GM23338 (cell line): Measurements from ENCODE around the gene CCBE1.

Source experiments
- CREB1 ChIP-seq: fragments of 250-450 bp; sonication (Bioruptor Pico); IDR thresholded peaks from 2 replicates; pipeline ENCODE4 v1.5.0; 2020; ENCODE audit warnings: low read depth, mild to moderate bottlenecking, moderate library complexity
- EZH2 ChIP-seq: fragments of 200-600 bp; sonication (generic); IDR thresholded peaks from one replicate; pipeline ENCODE4 v1.8.0; 2017; ENCODE audit warnings: antibody characterized with exemption, mild to moderate bottlenecking, low read depth; ENCODE audit not compliant: unreplicated experiment
- EZH2phosphoT487 ChIP-seq: fragments of 200-600 bp; sonication (generic); IDR thresholded peaks from one replicate; pipeline ENCODE4 v1.8.1; 2018; ENCODE audit warnings: antibody characterized with exemption; ENCODE audit not compliant: unreplicated experiment
- JUNB ChIP-seq: IDR thresholded peaks from one replicate; pipeline ENCODE4 v1.6.1; 2016; ENCODE audit warnings: antibody characterized with exemption; ENCODE audit not compliant: unreplicated experiment
- POLR2AphosphoS5 ChIP-seq: IDR thresholded peaks from 2 replicates; pipeline ENCODE4 v1.6.1; 2016; ENCODE audit warnings: antibody characterized with exemption, low read depth
- STAT1 ChIP-seq: IDR thresholded peaks from one replicate; pipeline ENCODE4 v1.6.1; 2016; ENCODE audit warnings: antibody characterized with exemption; ENCODE audit not compliant: unreplicated experiment
- ZNF114 ChIP-seq: fragments of 250-450 bp; sonication (Bioruptor Pico); IDR thresholded peaks from 2 replicates; pipeline ENCODE4 v1.5.0; 2020; ENCODE audit warnings: mild to moderate bottlenecking, moderate library complexity
- TF ChIP-seq, protein P1 (sequence below): IDR thresholded peaks from one replicate; pipeline ENCODE4 v1.6.1; 2018; ENCODE audit warnings: antibody characterized with exemption; ENCODE audit not compliant: unreplicated experiment
- TF ChIP-seq, protein P2 (sequence below), 2 experiments: fragments of 200-600 bp in 1 of 2; sonication (generic) in 1 of 2; conservative IDR thresholded peaks; 2 replicates each; pipeline versions ENCODE4 v1.5.1 to v1.6.1; 2016 to 2017; ENCODE audit warnings: antibody characterized with exemption in 2 of 2, low read depth in 2 of 2, mild to moderate bottlenecking in 2 of 2, moderate library complexity in 1 of 2
- TF ChIP-seq, protein P3 (sequence below): IDR thresholded peaks from 2 replicates; pipeline ENCODE4 v1.6.1; 2016; ENCODE audit warnings: antibody characterized with exemption

DNA sequence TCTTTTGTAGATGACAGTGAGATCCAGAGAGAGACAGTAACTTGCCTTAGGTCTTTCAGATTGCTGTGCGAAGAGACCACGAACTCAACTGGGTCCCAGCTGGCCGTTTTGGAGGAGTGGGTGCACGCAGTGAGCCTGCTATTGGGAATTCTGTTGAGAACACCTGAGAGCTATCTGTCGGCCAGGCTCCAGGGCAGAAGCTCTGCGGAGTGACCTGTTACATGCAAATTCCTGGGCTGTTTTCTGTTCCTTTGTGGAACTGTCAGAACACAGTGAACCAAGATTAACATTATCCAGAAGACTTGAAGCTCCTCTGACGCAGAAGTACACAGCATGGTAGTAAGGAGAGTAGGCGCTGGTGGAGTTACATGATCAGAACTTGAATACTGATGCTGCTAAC lies 238.6 kb downstream of the CCBE1 start:
- TF ChIP-seq, protein P1, sequence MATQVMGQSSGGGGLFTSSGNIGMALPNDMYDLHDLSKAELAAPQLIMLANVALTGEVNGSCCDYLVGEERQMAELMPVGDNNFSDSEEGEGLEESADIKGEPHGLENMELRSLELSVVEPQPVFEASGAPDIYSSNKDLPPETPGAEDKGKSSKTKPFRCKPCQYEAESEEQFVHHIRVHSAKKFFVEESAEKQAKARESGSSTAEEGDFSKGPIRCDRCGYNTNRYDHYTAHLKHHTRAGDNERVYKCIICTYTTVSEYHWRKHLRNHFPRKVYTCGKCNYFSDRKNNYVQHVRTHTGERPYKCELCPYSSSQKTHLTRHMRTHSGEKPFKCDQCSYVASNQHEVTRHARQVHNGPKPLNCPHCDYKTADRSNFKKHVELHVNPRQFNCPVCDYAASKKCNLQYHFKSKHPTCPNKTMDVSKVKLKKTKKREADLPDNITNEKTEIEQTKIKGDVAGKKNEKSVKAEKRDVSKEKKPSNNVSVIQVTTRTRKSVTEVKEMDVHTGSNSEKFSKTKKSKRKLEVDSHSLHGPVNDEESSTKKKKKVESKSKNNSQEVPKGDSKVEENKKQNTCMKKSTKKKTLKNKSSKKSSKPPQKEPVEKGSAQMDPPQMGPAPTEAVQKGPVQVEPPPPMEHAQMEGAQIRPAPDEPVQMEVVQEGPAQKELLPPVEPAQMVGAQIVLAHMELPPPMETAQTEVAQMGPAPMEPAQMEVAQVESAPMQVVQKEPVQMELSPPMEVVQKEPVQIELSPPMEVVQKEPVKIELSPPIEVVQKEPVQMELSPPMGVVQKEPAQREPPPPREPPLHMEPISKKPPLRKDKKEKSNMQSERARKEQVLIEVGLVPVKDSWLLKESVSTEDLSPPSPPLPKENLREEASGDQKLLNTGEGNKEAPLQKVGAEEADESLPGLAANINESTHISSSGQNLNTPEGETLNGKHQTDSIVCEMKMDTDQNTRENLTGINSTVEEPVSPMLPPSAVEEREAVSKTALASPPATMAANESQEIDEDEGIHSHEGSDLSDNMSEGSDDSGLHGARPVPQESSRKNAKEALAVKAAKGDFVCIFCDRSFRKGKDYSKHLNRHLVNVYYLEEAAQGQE: no peak
- TF ChIP-seq, protein P2, sequence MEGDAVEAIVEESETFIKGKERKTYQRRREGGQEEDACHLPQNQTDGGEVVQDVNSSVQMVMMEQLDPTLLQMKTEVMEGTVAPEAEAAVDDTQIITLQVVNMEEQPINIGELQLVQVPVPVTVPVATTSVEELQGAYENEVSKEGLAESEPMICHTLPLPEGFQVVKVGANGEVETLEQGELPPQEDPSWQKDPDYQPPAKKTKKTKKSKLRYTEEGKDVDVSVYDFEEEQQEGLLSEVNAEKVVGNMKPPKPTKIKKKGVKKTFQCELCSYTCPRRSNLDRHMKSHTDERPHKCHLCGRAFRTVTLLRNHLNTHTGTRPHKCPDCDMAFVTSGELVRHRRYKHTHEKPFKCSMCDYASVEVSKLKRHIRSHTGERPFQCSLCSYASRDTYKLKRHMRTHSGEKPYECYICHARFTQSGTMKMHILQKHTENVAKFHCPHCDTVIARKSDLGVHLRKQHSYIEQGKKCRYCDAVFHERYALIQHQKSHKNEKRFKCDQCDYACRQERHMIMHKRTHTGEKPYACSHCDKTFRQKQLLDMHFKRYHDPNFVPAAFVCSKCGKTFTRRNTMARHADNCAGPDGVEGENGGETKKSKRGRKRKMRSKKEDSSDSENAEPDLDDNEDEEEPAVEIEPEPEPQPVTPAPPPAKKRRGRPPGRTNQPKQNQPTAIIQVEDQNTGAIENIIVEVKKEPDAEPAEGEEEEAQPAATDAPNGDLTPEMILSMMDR (conservative IDR thresholded peaks at IDR 0.05; ENCODE audit: low read depth in 2 of 2): no peak
- TF ChIP-seq CREB1: no peak
- no peak for TF ChIP-seq STAT1
- no peak for TF ChIP-seq EZH2
- TF ChIP-seq POLR2AphosphoS5: no peak
- TF ChIP-seq, protein P3, sequence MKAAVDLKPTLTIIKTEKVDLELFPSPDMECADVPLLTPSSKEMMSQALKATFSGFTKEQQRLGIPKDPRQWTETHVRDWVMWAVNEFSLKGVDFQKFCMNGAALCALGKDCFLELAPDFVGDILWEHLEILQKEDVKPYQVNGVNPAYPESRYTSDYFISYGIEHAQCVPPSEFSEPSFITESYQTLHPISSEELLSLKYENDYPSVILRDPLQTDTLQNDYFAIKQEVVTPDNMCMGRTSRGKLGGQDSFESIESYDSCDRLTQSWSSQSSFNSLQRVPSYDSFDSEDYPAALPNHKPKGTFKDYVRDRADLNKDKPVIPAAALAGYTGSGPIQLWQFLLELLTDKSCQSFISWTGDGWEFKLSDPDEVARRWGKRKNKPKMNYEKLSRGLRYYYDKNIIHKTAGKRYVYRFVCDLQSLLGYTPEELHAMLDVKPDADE: no peak
- no peak for TF ChIP-seq ZNF114 (CRISPR knock-in tag)
- TF ChIP-seq JUNB: no peak
- no peak for TF ChIP-seq EZH2phosphoT487
